GM18526 (cell line): ENCODE data around the gene KCTD16.

Source experiments
- POLR2A ChIP-seq: IDR thresholded peaks from 3 replicates; pipeline ENCODE4 v1.6.1; 2011; ENCODE audit not compliant: insufficient read length; ENCODE audit errors: extremely low read depth

The KCTD16 gene

GRCh38 chr5:144504929-144505577, 334.4 kb downstream of the KCTD16 start:
- no peak for TF ChIP-seq POLR2A

GRCh38 chr5:144510845-144511579, 340.3 kb downstream of the KCTD16 start:
- no peak for TF ChIP-seq POLR2A

- TF ChIP-seq POLR2A = no peak
These were observed 341.0 kb downstream of the KCTD16 start for GRCh38 chr5:144511580-144512072.

GRCh38 chr5:144522698-144523097, 352.0 kb downstream of the KCTD16 start:
- TF ChIP-seq POLR2A = no peak

- TF ChIP-seq POLR2A = no peak
These were observed 354.3 kb downstream of the KCTD16 start for GRCh38 chr5:144525000-144525399.

- no peak for TF ChIP-seq POLR2A
These were observed 360.5 kb downstream of the KCTD16 start for GRCh38 chr5:144531188-144531587.
